GM23248 (cell line): ENCODE results near the gene FKBP5. TPM values are rescaled to one million over a fixed set of nuclear protein-coding genes. Genes with fewer than 3 reads are reported as not detected.

ENCODE experiments used
- DNase-seq: peaks from one replicate; pipeline ENCODE4 v3.0.0-alpha.2; 2015
- H2AFZ ChIP-seq: fragments of 200-600 bp; sonication (generic); 2 replicates; pipeline ENCODE4 v1.6.1; 2016; ENCODE audit warnings: antibody characterized with exemption
- H3F3A ChIP-seq: fragments of 200-600 bp; sonication (generic); 2 replicates; pipeline ENCODE4 v1.6.1; 2016; ENCODE audit warnings: mild to moderate bottlenecking, antibody characterized with exemption, mixed run types; ENCODE audit not compliant: insufficient read depth
- H3K27ac ChIP-seq: fragments of 200-600 bp; sonication (generic); 2 replicates; pipeline ENCODE4 v1.5.1; 2016; ENCODE audit warnings: mild to moderate bottlenecking
- H3K27me3 ChIP-seq: fragments of 200-600 bp; sonication (generic); replicated peaks from 2 replicates; pipeline ENCODE4 v1.6.1; 2016; ENCODE audit warnings: mild to moderate bottlenecking; ENCODE audit not compliant: insufficient read depth
- H3K36me3 ChIP-seq: fragments of 200-600 bp; sonication (generic); 2 replicates; pipeline ENCODE4 v1.6.1; 2016; ENCODE audit warnings: low read depth, mild to moderate bottlenecking
- H3K4me1 ChIP-seq: fragments of 200-600 bp; sonication (generic); 2 replicates; pipeline ENCODE4 v1.6.1; 2016; ENCODE audit warnings: mild to moderate bottlenecking; ENCODE audit not compliant: insufficient read depth
- H3K4me2 ChIP-seq: fragments of 200-600 bp; sonication (generic); one replicate; pipeline ENCODE4 v1.6.1; 2016; ENCODE audit warnings: mild to moderate bottlenecking; ENCODE audit not compliant: unreplicated experiment
- H3K4me3 ChIP-seq: fragments of 200-600 bp; sonication (generic); 2 replicates; pipeline ENCODE4 v1.5.1; 2016; ENCODE audit warnings: mild to moderate bottlenecking
- H3K79me2 ChIP-seq: fragments of 200-600 bp; sonication (generic); 2 replicates; pipeline ENCODE4 v1.6.1; 2016; ENCODE audit warnings: mild to moderate bottlenecking; ENCODE audit not compliant: insufficient read depth
- H3K9ac ChIP-seq: fragments of 200-600 bp; sonication (generic); 2 replicates; pipeline ENCODE4 v1.6.1; 2016; ENCODE audit warnings: mild to moderate bottlenecking
- H3K9me2 ChIP-seq: fragments of 200-600 bp; sonication (generic); 2 replicates; pipeline ENCODE4 v1.6.1; 2016; ENCODE audit warnings: mixed run types, mild to moderate bottlenecking, moderate library complexity; ENCODE audit not compliant: insufficient read depth
- H3K9me3 ChIP-seq: fragments of 200-600 bp; sonication (generic); one replicate; pipeline ENCODE4 v1.6.1; 2017; ENCODE audit warnings: low read depth
- H4K20me1 ChIP-seq: fragments of 200-600 bp; sonication (generic); 2 replicates; pipeline ENCODE4 v1.6.0; 2016; ENCODE audit not compliant: insufficient read depth
- EZH2 ChIP-seq: fragments of 200-600 bp; sonication (generic); IDR thresholded peaks from 2 replicates; pipeline ENCODE4 v1.6.1; 2018; ENCODE audit warnings: antibody characterized with exemption, mild to moderate bottlenecking; ENCODE audit not compliant: insufficient read depth, poor library complexity, severe bottlenecking
- EZH2phosphoT487 ChIP-seq: fragments of 200-600 bp; sonication (generic); IDR thresholded peaks from 2 replicates; pipeline ENCODE4 v1.6.1; 2018; ENCODE audit warnings: antibody characterized with exemption, moderate library complexity, mild to moderate bottlenecking, low read depth; ENCODE audit not compliant: insufficient read depth
- WGBS, 2 experiments: methylation state at CpG; one replicate each; pipeline ENCODE4 v1.1.6; 2015 to 2017; ENCODE audit warnings: low lambda C conversion rate in 2 of 2, low coverage in 1 of 2; ENCODE audit errors: missing lambda C conversion rate in 2 of 2; 5-methylcytosine and 5-hydroxymethylcytosine counted together
- in situ Hi-C: fragments of 300-500 bp; cut with MboI; formaldehyde crosslinking; loops from 2 replicates; pipeline ENCODE4 v1.15.0; 2020
- polyA plus RNA-seq: library from polyadenylated mRNA; unstranded; fragments of >200 nt; fragmentation: Nextera tagmentation; extraction: Ambion mirVana; gene quantifications from 2 replicates; pipeline ENCODE4 v1.2.1, GENCODE V29; 2016
- total RNA-seq: library from RNA; depleted of rRNA; stranded (reverse); fragments of >200 nt; shearing (Covaris generic); gene quantifications from 2 replicates; pipeline ENCODE4 v1.2.3, GENCODE V29; 2014

Gene FKBP5
- total and polyA plus RNA-seq, 2 experiments from 2014 or later: 3.6 to 6.3 TPM

DNA sequence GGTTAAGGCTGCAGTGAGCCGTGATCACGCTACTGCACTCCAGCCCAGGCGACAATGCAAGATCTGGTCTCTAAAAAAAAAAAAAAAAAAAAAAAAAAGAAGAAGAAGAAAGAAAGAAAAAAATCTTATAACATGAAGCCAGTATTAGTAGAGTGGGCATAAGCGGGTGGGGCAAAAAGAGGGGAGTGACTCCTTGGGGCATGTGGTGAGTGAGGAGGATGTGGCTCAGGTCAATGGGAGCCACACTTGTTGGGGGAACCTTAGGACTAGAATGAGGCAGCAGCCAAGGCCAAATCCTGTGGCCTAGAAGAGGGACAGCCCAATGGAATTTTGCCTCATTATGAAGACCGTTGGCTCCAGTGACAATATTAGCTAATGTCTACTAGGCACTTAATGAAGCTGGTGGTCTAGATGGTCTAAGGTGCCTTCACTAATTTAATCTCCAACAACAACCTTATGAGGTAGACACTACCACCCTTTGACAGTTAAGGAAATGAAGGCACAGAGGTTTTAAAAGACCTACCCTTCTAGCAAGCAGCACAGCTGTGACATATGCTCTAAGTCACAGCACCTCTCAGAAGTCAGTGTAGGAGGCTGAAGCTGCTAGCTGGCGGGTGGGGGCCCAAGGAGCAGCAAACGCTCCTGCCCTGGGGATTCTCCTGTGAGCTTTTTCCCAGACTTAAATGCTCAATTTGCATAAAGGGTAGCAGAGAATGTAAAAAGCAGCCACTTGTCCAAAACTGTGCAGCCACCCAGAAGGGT lies 24.5 kb upstream of the FKBP5 start:
- WGBS, 2 experiments: 79 to 80% methylated on average over 7 of the region's 7 CpGs
- H3K27ac ChIP-seq: no peak overlapping the region
- H3K27me3 ChIP-seq: no peaks in the 10 kb centered on the region
- no peak overlapping the region for H3K4me3 ChIP-seq
- H4K20me1 ChIP-seq: no peaks in the 10 kb centered on the region
- H3K9me2 ChIP-seq: no peaks in the 10 kb centered on the region
- H3K36me3 ChIP-seq: no peaks in the 10 kb centered on the region
- DNase-seq: no peak
- H2AFZ ChIP-seq: no peak overlapping the region
- TF ChIP-seq EZH2phosphoT487 (no peak), EZH2 (no peak)
- no peaks in the 10 kb centered on the region for H3K4me1 ChIP-seq
- in situ Hi-C loops: no loop called here
- no peaks in the 10 kb centered on the region for H3K9me3 ChIP-seq
- no peaks in the 10 kb centered on the region for H3K79me2 ChIP-seq
- no peaks in the 10 kb centered on the region for H3F3A ChIP-seq
- no peak overlapping the region for H3K4me2 ChIP-seq
- H3K9ac ChIP-seq: no peak overlapping the region

GRCh38 chr6:35711731-35712130 lies 23.0 kb upstream of the FKBP5 start:
- in situ Hi-C loops: no loop called here

DNA sequence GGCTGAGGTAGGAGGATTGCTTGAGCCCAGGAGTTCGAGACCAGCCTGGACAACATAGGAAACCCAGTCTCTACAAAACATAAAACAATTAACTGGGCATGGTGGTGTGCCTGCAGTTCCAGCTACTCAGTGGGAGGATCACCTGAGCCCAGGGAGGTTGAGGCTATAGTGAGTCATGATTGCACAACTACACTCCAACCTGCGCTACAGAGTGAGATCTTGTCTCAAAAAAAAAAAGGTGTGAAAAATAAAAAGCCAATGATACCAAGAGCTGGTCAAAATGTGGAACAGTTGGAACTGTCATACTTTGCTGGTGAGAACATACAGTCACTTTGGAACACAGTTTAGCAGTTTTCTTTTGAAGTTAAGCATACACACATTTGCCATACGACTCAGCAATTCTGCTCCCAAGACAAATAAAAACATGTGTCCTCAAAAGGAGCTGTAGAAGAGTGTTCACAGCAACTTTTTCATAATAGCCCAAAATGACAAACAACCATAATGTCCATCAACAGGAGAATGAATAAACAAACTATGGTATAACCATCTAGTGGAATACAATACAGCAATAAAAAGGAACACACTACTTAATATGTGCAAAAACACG lies 21.6 kb upstream of the FKBP5 start:
- Histone ChIP-seq H3K27ac (no peak overlapping the region), H3K79me2 (no peaks in the 10 kb centered on the region), H2AFZ (no peak overlapping the region), H3K4me2 (no peak overlapping the region), H3K4me1 (no peaks in the 10 kb centered on the region), H3K9me2 (no peaks in the 10 kb centered on the region), H3F3A (no peaks in the 10 kb centered on the region), H3K36me3 (no peaks in the 10 kb centered on the region), H3K9ac (no peak overlapping the region), H3K27me3 (no peaks in the 10 kb centered on the region), H3K4me3 (no peak overlapping the region), H4K20me1 (no peaks in the 10 kb centered on the region), H3K9me3 (no peaks in the 10 kb centered on the region)
- TF ChIP-seq EZH2phosphoT487 (no peak), EZH2 (no peak)
- in situ Hi-C loops: no loop called here
- DNase-seq: no peak
- WGBS, 2 experiments: 54 to 57% methylated on average over 4 of the region's 4 CpGs

More at GRCh38 chr6:35711731-35712130, 23.0 kb upstream of the FKBP5 start:
- DNase-seq: no peak
- Histone ChIP-seq H4K20me1 (no peaks in the 10 kb centered on the region), H3K4me1 (no peaks in the 10 kb centered on the region), H3K4me3 (no peak overlapping the region), H3F3A (no peaks in the 10 kb centered on the region), H3K36me3 (no peaks in the 10 kb centered on the region), H3K4me2 (no peak overlapping the region), H3K9ac (no peak overlapping the region), H3K27me3 (no peaks in the 10 kb centered on the region), H3K9me3 (no peaks in the 10 kb centered on the region), H3K9me2 (no peaks in the 10 kb centered on the region), H2AFZ (no peak overlapping the region), H3K79me2 (no peaks in the 10 kb centered on the region), H3K27ac (no peak overlapping the region)
- 87 to 89% methylated on average over 7 of the region's 7 CpGs for WGBS, 2 experiments
- TF ChIP-seq EZH2: no peak
- TF ChIP-seq EZH2phosphoT487: no peak

- no peak overlapping the region for H3K9ac ChIP-seq
- H3K79me2 ChIP-seq: no peaks in the 10 kb centered on the region
- no peaks in the 10 kb centered on the region for H3K9me3 ChIP-seq
- TF ChIP-seq EZH2: no peak
- TF ChIP-seq EZH2phosphoT487: no peak
- H4K20me1 ChIP-seq: no peaks in the 10 kb centered on the region
- in situ Hi-C loops: no loop called here
- DNase-seq: no peak
- no peak overlapping the region for H3K27ac ChIP-seq
- H3K27me3 ChIP-seq: no peaks in the 10 kb centered on the region
- H2AFZ ChIP-seq: no peak overlapping the region
- no peaks in the 10 kb centered on the region for H3K4me1 ChIP-seq
- H3F3A ChIP-seq: no peaks in the 10 kb centered on the region
- no peaks in the 10 kb centered on the region for H3K9me2 ChIP-seq
- no peak overlapping the region for H3K4me2 ChIP-seq
- H3K36me3 ChIP-seq: no peaks in the 10 kb centered on the region
- H3K4me3 ChIP-seq: no peak overlapping the region
Measured at GRCh38 chr6:35708585-35708984, 19.9 kb upstream of the FKBP5 start.
